Mammary epithelial cell (primary cell): ENCODE results near the gene DOCK2.

ENCODE experiments used
- CTCF ChIP-seq, 2 donors: IDR thresholded peaks in 1 of 2; conservative IDR thresholded peaks in 1 of 2; 2 replicates each; pipeline ENCODE4 v1.5.1; 2011 to 2012; ENCODE audit warnings: inconsistent platforms in 2 of 2, low read length in 2 of 2, mild to moderate bottlenecking in 2 of 2, control low read depth in 1 of 2, low read depth in 1 of 2; ENCODE audit not compliant: insufficient read depth in 1 of 2; ENCODE audit errors: extremely low read depth in 1 of 2
- EZH2 ChIP-seq: IDR thresholded peaks from 2 replicates; pipeline ENCODE4 v1.6.1; 2012; ENCODE audit warnings: low read length, inconsistent platforms, borderline replicate concordance

GRCh38 chr5:170034231-170034630, 397.2 kb downstream of the DOCK2 start:
- TF ChIP-seq CTCF (conservative IDR thresholded peaks at IDR 0.05 in 1 of 2, IDR thresholded peaks at IDR 0.05 in 1 of 2; ENCODE audit: extremely low read depth in 1 of 2, insufficient read depth in 1 of 2, low read depth in 1 of 2, low read length in 2 of 2): no peak
- TF ChIP-seq EZH2: no peak
